ENCODE results near the gene LYPD3. TPM values are rescaled to one million over a fixed set of nuclear protein-coding genes. Genes with fewer than 3 reads are reported as not detected.
"Not testable (repeated sequence)": the region's sequence is repeated elsewhere in the genome, so short reads cannot be mapped to it uniquely, and the experiment has no call there.

LYPD3 gene
- polyA plus RNA-seq, 1 donor (not counting 4 experiments of a cell fraction or from before 2014, with no cell fraction given), result 163 TPM

DNA sequence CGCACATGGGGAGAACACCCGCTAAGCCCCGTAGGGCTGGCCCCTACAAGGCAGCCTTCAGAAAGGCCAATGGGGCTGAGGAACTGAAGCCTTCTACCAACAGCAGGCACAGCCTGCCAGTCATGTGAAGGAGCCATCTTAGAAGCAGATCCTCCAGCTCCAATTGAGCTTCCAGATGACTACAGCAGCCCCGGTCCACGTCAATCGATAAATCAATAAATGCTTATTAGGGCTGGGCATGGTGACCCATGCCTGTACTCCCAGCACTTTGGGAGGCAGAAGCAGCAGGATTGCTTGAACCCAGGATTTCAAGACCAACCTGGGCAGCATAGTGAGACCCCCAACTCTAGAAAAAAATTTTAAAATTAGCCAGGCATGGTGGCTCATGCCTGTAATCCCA lies 27.7 kb downstream of the LYPD3 start:
- dilution Hi-C loops (cut with MboI; ENCODE audit: extremely low pct_ligation_motif_present, low sequenced_read_pairs), result no loop called here
- Histone ChIP-seq H3K9me3 (ENCODE audit: control insufficient read depth, low read depth, low read length) (peaks cover 2% of the 10 kb centered on the region), H3K27ac (ENCODE audit: control insufficient read depth, insufficient read depth, low read length) (no peak overlapping the region), H3K4me3 (ENCODE audit: control insufficient read depth in 2 of 3, extremely low read depth in 1 of 3, insufficient read depth in 2 of 3, low read depth in 1 of 3, low read length in 3 of 3) (no peak overlapping the region), H2AFZ (ENCODE audit: control insufficient read depth, low read length) (no peak overlapping the region), H3K9ac (ENCODE audit: control insufficient read depth, extremely low read depth, insufficient read depth, low read length) (no peak overlapping the region), H3K36me3 (ENCODE audit: control insufficient read depth in 2 of 2, extremely low read depth in 1 of 2, insufficient read depth in 2 of 2, low read length in 2 of 2) (no peaks in the 10 kb centered on the region), H4K20me1 (ENCODE audit: control insufficient read depth, extremely low read depth, insufficient read depth, low read length) (no peaks in the 10 kb centered on the region), H3K27me3 (ENCODE audit: control insufficient read depth, extremely low read depth, insufficient read depth, low read length) (no peaks in the 10 kb centered on the region), H3K9me1 (ENCODE audit: control insufficient read depth, extremely low read depth, insufficient read depth, low read length) (no peaks in the 10 kb centered on the region), H3K4me2 (ENCODE audit: control insufficient read depth, extremely low read depth, insufficient read depth, low read depth, low read length) (no peak overlapping the region), H3K79me2 (ENCODE audit: control insufficient read depth, insufficient read depth, low read length) (no peaks in the 10 kb centered on the region), H3K4me1 (ENCODE audit: control insufficient read depth, extremely low read depth, insufficient read depth, low read length) (peaks cover 17% of the 10 kb centered on the region)
- no peak for DNase-seq (ENCODE audit: low read depth, low spot score)
- TF ChIP-seq, protein P1, sequence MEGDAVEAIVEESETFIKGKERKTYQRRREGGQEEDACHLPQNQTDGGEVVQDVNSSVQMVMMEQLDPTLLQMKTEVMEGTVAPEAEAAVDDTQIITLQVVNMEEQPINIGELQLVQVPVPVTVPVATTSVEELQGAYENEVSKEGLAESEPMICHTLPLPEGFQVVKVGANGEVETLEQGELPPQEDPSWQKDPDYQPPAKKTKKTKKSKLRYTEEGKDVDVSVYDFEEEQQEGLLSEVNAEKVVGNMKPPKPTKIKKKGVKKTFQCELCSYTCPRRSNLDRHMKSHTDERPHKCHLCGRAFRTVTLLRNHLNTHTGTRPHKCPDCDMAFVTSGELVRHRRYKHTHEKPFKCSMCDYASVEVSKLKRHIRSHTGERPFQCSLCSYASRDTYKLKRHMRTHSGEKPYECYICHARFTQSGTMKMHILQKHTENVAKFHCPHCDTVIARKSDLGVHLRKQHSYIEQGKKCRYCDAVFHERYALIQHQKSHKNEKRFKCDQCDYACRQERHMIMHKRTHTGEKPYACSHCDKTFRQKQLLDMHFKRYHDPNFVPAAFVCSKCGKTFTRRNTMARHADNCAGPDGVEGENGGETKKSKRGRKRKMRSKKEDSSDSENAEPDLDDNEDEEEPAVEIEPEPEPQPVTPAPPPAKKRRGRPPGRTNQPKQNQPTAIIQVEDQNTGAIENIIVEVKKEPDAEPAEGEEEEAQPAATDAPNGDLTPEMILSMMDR (optimal IDR thresholded peaks at IDR 0.05 in 1 of 3, IDR thresholded peaks at IDR 0.05 in 1 of 3, conservative IDR thresholded peaks at IDR 0.05 in 1 of 3; ENCODE audit: extremely low read depth in 1 of 3, insufficient read depth in 2 of 3, low read length in 3 of 3), result no peak
- no peak for TF ChIP-seq EZH2 (IDR thresholded peaks at IDR 0.05; ENCODE audit: low read length)
- FAIRE-seq, result no peak

DNA sequence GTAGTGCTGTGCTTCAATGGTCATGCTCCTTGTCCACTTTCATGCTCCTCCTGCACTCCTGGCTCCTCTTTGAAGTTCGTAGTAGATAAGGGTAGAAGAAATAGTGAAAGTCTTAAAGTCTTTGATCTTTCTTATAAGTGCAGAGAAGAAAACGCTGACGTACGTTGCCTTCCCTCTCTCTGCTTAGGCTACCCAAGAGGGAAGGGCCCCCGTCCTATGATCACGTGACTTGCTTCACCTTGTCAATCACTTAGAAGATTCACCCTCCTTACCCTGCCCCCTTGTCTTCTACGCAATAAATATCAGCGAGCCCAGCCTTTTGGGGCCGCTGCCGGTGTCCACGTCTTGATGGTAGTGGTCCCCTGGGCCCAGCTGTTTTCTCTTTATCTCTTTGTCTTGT lies 28.1 kb downstream of the LYPD3 start:
- H3K4me2 ChIP-seq (ENCODE audit: control insufficient read depth, extremely low read depth, insufficient read depth, low read depth, low read length); DNase-seq (ENCODE audit: low read depth, low spot score); H3K9me1 ChIP-seq (ENCODE audit: control insufficient read depth, extremely low read depth, insufficient read depth, low read length); H2AFZ ChIP-seq (ENCODE audit: control insufficient read depth, low read length); H3K9ac ChIP-seq (ENCODE audit: control insufficient read depth, extremely low read depth, insufficient read depth, low read length); H3K27me3 ChIP-seq (ENCODE audit: control insufficient read depth, extremely low read depth, insufficient read depth, low read length); dilution Hi-C loops (cut with MboI; ENCODE audit: extremely low pct_ligation_motif_present, low sequenced_read_pairs); H4K20me1 ChIP-seq (ENCODE audit: control insufficient read depth, extremely low read depth, insufficient read depth, low read length); H3K79me2 ChIP-seq (ENCODE audit: control insufficient read depth, insufficient read depth, low read length); H3K9me3 ChIP-seq (ENCODE audit: control insufficient read depth, low read depth, low read length); H3K4me3 ChIP-seq (ENCODE audit: control insufficient read depth in 2 of 3, extremely low read depth in 1 of 3, insufficient read depth in 2 of 3, low read depth in 1 of 3, low read length in 3 of 3); FAIRE-seq; H3K27ac ChIP-seq (ENCODE audit: control insufficient read depth, insufficient read depth, low read length); H3K36me3 ChIP-seq (ENCODE audit: control insufficient read depth in 2 of 2, extremely low read depth in 1 of 2, insufficient read depth in 2 of 2, low read length in 2 of 2): not testable (repeated sequence)
- H3K4me1 ChIP-seq (ENCODE audit: control insufficient read depth, extremely low read depth, insufficient read depth, low read length), result peaks cover 17% of the 10 kb centered on the region

DNA sequence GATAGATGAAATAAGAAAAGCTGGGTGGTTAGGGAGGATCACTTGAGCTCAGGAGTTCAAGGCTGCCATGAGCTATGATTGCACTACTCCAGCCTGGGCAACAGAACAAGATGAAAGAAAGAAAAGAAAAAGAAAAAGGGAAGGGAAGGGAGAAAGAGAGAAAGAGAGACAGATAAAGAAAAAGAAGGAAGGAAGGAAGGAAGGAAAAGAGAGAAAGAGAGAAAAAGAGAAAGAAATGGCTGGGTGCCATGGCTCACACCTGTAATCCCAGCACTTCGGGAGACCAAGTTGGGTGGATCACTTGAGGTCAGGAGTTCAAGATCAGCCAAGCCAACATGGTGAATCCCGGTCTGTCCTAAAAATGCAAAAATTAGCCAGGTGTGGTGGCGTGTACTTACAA lies 29.6 kb downstream of the LYPD3 start:
- no peaks in the 10 kb centered on the region for H4K20me1 ChIP-seq (ENCODE audit: control insufficient read depth, extremely low read depth, insufficient read depth, low read length)
- H3K27ac ChIP-seq (ENCODE audit: control insufficient read depth, insufficient read depth, low read length), result no peak overlapping the region
- no peaks in the 10 kb centered on the region for H3K36me3 ChIP-seq (ENCODE audit: control insufficient read depth in 2 of 2, extremely low read depth in 1 of 2, insufficient read depth in 2 of 2, low read length in 2 of 2)
- TF ChIP-seq EZH2 (IDR thresholded peaks at IDR 0.05; ENCODE audit: low read length), result no peak
- TF ChIP-seq, protein P1 (optimal IDR thresholded peaks at IDR 0.05 in 1 of 3, IDR thresholded peaks at IDR 0.05 in 1 of 3, conservative IDR thresholded peaks at IDR 0.05 in 1 of 3; ENCODE audit: extremely low read depth in 1 of 3, insufficient read depth in 2 of 3, low read length in 3 of 3), result no peak
- no peaks in the 10 kb centered on the region for H3K79me2 ChIP-seq (ENCODE audit: control insufficient read depth, insufficient read depth, low read length)
- no peaks in the 10 kb centered on the region for H3K27me3 ChIP-seq (ENCODE audit: control insufficient read depth, extremely low read depth, insufficient read depth, low read length)
- FAIRE-seq (no peak), DNase-seq (ENCODE audit: low read depth, low spot score) (no peak)
- no peak overlapping the region for H3K9ac ChIP-seq (ENCODE audit: control insufficient read depth, extremely low read depth, insufficient read depth, low read length)
- no peak overlapping the region for H3K4me3 ChIP-seq (ENCODE audit: control insufficient read depth in 2 of 3, extremely low read depth in 1 of 3, insufficient read depth in 2 of 3, low read depth in 1 of 3, low read length in 3 of 3)
- peaks cover 17% of the 10 kb centered on the region for H3K4me1 ChIP-seq (ENCODE audit: control insufficient read depth, extremely low read depth, insufficient read depth, low read length)
- dilution Hi-C loops (cut with MboI; ENCODE audit: extremely low pct_ligation_motif_present, low sequenced_read_pairs), result no loop called here
- H3K9me3 ChIP-seq (ENCODE audit: control insufficient read depth, low read depth, low read length), result peaks cover 2% of the 10 kb centered on the region
- no peaks in the 10 kb centered on the region for H3K9me1 ChIP-seq (ENCODE audit: control insufficient read depth, extremely low read depth, insufficient read depth, low read length)
- no peak overlapping the region for H3K4me2 ChIP-seq (ENCODE audit: control insufficient read depth, extremely low read depth, insufficient read depth, low read depth, low read length)
- no peak overlapping the region for H2AFZ ChIP-seq (ENCODE audit: control insufficient read depth, low read length)

Measured in keratinocyte (primary cell).